Stimulated activated CD8-positive, alpha-beta memory T cell treated with anti-CD3 and anti-CD28 coated beads, Interleukin-12 subunit alpha, Interleukin-12 subunit beta, amount 100 ng/mL, for 4 hours (primary cell): ENCODE measurements around the gene GMDS.

Experiments
- DNase-seq: peaks from one replicate; pipeline ENCODE4 v3.0.0-alpha.2; 2020; ENCODE audit warnings: low read depth

GMDS gene

DNA sequence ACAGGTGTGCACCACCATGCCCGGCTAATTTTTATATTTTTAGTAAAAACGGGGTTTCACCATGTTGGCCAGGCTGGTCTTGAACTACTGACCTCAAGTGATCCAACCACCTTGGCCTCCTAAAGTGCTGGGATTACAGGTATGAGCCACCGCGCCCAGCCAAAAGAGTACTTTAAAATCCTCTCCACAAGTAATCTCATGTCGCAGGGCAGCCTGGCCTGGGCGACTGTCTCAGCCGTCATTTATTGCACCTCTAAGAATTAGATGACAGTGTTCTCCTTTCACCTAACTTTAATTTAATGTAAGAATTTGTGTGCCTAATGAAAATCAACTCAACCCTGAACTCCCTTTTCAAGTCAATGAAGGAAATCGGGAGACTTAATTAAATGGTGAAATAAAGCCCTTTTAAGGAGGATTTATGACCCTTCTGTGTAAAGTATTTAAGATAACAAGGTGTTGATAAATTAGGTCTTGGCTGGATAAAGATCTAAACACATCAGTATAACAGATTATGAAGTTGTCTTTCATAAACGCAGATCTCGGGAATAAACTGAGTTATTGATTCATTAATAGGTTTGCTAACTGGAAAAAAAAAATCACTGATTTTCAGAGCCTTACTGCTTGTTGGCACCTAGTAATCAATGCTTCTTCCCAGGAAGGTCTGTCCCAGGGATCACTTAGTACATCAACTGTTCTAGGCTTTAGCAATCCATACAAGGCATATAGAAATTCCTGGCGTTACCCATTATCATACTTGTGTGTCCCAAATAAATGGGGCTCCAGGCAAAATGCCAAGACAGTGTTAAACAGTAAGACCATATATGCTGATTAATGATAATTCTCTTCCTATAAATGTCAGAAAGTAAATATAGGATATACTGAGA is 209.3 kb downstream of the GMDS start:
- no peak for DNase-seq

GRCh38 chr6:2035046-2035445 is 210.4 kb downstream of the GMDS start:
- DNase-seq = no peak

DNA sequence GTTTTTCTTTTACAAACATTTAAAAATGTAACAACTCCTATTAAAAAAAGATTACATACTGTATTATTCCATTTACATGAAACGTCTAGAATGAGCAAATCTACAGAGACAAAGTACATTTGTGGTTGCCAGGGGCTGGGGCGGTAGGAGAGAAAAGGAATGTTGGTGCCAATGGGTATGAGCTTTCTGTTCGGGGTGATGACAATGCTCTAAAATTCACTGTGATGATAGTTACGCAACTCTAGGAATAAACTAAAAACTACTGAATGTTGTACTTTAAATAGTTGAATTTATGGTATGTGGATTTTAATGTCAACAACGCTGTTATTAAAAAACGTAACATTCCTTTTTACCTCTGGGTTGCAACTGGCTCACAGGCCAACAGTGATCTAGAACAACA is 211.1 kb downstream of the GMDS start:
- DNase-seq = no peak

DNA sequence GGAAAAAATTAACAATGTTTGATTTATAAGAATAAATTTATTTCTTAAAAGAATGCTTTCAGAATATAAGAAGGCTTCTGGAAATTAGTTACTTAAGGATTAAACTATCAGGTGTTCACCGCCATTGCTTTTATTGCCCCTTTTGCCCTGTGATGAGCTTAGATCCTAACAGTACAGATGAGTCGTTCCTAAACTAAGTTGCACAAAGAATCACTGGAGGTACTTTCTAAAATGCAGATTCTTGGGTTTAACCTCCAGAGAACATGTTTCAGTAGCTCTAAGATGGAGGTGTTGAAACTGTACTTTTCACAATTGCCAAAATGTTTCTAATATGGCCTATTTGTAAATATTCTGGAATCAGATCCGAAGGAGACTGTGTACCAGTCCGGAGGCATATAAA is 211.9 kb downstream of the GMDS start:
- no peak for DNase-seq

- DNase-seq = no peak
Measured at GRCh38 chr6:2030682-2031244, 214.6 kb downstream of the GMDS start.

- no peak for DNase-seq
Measured at GRCh38 chr6:2029952-2030351, 215.5 kb downstream of the GMDS start.

DNA sequence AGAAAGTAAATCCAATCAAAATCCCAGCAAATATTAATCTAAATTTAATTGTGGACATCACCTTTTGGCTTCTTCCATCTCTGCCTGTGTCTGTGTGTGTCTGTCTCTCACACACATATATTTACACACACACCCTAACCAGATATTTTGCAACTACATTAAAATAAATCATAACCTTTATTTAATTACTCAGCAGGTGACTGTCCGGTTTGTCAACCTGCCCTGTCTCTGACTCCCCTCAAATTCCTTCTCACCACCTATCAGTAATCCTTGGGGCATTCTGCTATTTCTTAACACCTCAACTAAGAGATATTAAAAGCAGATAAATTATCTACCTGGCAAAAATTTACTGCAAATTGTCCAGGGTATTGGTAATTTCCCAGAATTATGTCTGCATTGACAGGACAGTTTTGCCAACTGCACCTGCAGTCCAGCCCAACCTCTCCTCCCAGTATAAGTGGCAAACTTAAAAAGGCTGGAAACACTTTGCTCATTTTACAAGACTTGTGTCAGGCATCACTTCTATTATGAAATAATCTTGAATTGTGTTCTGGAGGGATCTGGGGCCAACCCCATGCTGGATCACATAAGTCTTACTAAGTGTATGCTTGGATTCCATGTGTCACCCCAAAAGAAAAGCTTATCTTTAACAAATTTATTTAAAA is 216.1 kb downstream of the GMDS start:
- no peak for DNase-seq

DNA sequence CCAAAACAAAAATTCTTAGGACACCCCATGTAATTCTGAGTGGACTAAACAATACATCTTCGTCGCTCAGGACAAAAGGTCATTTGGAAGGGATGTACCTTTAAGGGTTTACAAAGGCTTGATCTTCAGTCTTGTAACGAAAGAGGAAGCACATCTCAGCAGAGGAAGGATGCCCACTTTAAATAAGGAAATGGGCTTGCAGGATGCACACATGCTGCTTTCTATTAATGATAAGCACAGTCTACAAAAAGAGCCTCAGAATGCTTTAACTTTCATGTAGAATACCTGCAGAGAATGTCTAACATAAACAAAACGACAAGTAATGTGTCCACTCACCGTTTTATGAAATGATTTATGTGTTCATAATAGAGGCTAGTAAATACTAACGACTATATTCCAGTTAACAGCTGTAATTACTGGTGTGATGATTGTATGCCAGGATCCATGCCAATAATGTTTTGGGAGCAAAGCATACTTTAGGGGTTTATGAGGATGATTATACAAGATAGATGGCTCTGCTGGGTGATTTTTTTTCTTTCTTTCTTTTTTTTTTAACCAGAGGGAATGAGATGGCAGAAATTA is 216.9 kb downstream of the GMDS start:
- no peak for DNase-seq

- no peak for DNase-seq
Measured at GRCh38 chr6:2026133-2026532, 219.3 kb downstream of the GMDS start.

DNA sequence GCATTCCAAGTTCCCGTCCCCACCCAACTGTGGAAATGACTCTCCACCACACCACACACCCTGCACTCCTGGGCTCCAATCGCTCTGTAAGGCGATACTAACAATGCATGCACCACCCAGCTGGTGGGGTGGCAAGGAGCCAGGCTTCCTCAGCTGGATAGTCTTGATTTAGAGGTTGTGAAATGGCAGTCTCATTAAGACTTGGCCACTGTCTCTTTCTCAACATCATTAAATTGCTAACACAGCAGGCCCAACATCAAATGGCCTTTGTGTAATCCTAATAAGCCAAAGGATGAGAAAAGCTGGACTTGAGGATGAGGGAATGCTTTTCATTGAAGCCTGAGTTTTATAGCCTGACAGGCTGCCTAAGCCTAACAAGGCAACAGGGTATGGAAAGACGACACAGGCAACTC is 223.7 kb downstream of the GMDS start:
- no peak for DNase-seq

DNA sequence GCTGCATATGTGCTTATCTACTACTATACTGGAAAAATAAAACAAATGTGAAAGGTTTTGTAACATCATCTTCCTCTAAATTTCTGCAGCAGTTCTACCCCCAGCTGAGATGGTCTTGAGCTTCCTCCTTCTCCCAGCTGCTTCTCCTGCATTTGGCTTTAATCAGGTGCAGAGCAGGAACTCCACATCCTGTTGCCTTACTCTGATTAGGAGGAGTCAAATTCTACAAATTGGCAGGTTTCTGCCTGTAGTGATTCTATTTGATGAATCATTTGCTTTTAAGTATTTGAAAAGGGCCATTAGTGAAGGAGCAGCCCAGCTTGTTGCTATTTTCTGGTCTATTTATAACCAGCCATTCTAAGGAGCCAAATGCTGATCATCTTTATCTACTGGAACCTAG is 224.5 kb downstream of the GMDS start:
- DNase-seq = no peak

DNA sequence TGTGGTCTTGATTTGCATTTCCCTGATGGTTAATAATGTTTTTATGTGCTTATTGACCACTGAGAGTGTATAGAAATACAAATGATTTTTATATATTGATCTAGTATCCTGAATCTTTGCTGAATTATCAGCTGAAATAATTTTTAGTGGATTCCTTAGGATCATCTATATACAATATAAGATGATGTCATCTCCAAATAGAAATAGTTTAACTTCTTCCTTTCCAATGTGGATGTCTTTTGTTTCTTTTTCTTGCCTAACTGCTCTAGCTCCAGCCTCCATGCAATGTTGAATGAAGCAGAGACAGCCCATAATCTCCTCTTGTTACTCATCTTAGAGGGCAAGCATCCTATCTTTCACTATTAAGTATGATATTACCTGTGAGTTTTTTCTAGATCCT is 226.4 kb downstream of the GMDS start:
- DNase-seq = no peak

DNA sequence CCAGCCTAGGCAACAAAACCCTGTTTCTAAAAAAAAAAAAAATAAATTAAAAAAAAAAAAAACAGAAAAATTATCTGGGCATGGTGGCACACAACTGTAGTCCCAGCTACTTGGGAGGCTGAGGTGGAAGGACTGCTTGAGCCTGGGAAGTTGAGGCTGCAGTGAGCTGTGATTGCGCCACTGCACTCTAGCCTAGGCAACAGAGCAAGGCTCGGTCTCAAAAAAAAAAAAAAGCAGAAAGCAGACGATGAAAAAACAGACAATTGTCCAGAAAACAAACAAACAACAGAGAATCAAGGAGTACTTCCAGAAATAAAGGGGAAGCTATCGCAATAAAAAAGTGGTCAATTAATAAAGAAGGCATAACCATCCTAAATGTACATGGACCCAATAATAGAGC is 229.4 kb downstream of the GMDS start:
- no peak for DNase-seq

DNA sequence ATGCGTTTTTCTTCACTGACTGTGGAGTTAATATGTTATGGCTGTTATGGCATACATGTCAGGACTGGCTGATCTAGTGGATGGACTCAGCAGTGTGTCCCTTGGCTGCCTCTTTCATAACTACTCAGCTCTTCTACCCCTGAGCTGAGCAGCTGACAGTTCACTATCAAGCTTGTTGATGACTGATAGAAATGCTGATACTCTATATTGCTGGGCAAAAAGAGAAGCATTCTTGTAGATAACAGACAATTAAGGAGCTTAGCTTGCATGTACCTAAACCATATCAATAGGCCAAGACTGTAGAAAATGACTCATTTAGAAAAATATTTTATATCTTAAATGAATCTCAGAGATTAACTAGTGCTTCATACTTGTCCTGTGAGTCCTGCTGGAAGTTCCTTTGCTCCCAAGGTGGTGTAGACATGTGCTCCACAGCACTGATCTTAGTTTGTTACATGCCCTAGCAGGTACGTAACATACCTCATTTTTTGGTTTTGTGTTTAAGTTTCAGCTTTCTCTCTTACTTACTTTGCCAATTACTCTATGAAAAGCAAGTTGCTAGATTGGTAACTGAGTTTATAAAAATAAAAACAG is 236.9 kb downstream of the GMDS start:
- DNase-seq = no peak

GRCh38 chr6:2007165-2007564 is 238.2 kb downstream of the GMDS start:
- no peak for DNase-seq

DNA sequence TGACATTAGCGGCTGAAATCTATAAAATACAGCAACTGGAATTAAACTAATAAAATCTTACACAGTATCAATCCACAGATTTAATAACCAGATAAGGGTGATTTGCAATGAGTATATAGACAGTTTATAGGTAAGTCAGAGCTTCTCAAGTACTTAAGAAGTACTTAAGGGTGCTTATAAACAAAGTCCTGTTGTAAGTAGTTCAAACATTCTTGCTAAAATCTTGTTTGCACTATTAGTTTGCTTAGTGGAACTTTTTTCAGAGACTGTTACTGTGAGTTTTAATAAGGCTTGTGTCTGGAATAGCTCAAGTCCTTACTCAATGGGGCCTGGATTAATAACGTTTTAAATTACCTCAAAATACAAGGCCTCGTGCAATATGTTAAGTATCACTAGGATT is 240.5 kb downstream of the GMDS start:
- DNase-seq = no peak

- no peak for DNase-seq
Measured at GRCh38 chr6:2000962-2001361, 244.4 kb downstream of the GMDS start.

- DNase-seq = no peak
Measured at GRCh38 chr6:1997702-1998101, 247.7 kb downstream of the GMDS start.

DNA sequence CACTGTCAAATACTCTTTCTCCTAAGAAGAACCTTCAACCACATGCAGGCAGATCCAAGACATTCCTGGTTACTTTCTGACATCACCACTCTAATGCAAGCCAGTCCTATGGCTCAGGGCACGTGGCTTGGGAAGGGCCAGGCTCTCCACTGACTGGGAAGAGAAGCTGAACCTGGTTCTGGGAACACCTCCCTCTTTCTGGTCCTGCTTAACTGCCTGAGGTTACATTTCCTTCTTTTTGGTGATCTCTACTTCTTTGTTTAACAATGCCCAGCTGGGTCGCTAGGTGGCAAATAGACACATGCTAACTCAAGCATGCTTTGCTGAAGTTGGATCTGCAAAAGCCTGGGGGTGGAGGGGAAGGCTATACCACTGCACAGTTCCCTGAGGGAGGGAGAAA is 249.8 kb downstream of the GMDS start:
- no peak for DNase-seq

DNA sequence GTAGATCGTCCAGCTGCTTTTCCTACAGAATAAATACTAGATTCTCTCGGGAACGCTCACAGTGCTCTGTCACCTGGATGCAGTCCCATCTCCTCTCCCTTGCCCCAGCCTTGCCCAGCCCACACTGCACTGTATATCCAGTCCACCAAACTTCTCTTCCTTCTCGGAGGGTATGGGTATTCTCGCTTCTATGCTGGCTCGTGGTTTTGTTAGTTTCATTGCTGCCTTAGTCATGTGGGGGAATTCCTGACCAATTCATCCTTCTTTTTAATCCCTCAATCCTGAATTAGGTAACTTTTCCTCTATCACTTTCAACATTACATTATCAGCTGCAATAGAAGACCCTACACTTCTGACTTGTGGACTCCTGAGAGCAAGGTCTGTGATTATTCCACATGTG is 252.4 kb downstream of the GMDS start:
- DNase-seq = no peak

DNA sequence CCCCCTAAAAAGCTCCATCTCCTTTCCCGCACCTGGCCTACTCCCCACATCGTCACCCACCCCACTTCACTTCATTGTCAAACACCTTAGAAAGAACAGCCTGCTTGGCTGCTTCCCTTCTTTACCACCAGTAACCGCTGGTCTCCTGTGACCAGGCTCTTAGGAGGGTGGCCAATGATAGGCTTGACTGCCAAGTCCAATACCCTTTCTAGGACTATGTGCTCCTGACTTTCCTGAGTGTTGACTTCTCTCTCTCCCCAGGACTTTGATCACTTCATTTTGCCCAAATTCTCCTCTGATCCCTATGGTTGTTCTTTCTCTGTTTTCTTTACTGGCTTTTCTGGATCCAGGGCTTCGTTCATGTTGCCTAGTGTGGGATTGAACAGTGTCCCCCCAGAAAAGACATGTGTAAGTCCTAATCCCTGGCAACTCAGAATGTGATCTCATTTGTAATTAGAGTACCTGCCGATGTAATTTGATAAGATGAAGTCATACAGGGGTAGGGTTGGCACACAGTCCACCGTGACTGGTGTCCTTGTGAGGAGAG is 254.0 kb downstream of the GMDS start:
- no peak for DNase-seq

DNA sequence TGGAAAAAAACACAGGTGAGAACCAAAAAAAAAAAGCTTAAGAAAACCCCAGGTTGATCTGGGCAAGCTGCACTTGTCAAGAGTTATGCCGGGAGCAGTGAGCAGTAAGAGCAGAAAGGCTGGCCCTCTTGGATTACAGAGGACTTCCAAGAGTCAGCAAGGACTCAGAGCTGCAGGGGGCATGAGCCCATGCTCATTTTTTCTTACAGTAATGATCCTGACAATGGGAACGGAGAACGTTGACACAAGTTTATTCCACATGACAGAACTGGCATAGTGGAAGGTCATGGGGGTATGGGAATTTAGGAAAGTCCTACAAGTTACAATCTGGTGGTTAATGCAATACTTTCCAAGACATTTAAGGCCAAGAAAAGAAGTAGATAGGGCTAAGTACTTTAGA is 256.6 kb downstream of the GMDS start:
- no peak for DNase-seq
